ENCODE measurements around the gene BMPER. TPM values are rescaled to one million over a fixed set of nuclear protein-coding genes. Genes with fewer than 3 reads are reported as not detected.

BMPER gene
- total and polyA plus RNA-seq, 3 donors from 2014 or later = 1.7 to 2.8 (median 2.4) TPM

DNA sequence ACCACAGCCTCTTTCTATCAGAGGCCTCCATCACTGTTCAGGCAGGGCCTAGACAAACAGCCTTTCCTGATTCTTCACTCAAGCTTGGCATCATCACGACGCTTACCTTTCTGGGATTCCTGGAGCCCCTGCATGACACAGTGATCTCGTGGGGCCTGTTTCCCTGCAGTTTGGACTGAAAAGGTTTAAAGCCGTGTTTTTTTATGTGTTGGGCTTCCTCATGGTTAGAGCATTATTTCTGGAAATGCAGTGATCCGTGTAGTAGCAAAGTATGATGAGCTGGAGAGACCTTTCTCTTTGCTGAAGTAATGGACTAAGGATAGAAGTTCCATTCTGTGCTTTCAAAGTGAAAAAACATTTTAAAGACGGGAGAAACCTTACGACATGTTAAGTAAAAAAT, 169.1 kb downstream of the BMPER start:
- WGBS, 2 donors = 77 to 81% methylated on average over 7 of the region's 7 CpGs
- Histone ChIP-seq H3K27me3 (no peaks in the 10 kb centered on the region), H3K9me3 (no peaks in the 10 kb centered on the region), H3K4me1 (peaks cover 4% of the 10 kb centered on the region), H3K4me3 (no peak overlapping the region), H3K27ac (no peak overlapping the region), H3K36me3 (ENCODE audit: low read depth, missing control alignments) (no peaks in the 10 kb centered on the region)
- DNase-seq = no peak
- TF ChIP-seq, protein P1, sequence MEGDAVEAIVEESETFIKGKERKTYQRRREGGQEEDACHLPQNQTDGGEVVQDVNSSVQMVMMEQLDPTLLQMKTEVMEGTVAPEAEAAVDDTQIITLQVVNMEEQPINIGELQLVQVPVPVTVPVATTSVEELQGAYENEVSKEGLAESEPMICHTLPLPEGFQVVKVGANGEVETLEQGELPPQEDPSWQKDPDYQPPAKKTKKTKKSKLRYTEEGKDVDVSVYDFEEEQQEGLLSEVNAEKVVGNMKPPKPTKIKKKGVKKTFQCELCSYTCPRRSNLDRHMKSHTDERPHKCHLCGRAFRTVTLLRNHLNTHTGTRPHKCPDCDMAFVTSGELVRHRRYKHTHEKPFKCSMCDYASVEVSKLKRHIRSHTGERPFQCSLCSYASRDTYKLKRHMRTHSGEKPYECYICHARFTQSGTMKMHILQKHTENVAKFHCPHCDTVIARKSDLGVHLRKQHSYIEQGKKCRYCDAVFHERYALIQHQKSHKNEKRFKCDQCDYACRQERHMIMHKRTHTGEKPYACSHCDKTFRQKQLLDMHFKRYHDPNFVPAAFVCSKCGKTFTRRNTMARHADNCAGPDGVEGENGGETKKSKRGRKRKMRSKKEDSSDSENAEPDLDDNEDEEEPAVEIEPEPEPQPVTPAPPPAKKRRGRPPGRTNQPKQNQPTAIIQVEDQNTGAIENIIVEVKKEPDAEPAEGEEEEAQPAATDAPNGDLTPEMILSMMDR (IDR thresholded peaks at IDR 0.05) = no peak
- TF ChIP-seq POLR2A (IDR thresholded peaks at IDR 0.05) = no peak
- intact Hi-C loops (cut with DNase I; ENCODE audit: low total_unique reads) = no loop called here

DNA sequence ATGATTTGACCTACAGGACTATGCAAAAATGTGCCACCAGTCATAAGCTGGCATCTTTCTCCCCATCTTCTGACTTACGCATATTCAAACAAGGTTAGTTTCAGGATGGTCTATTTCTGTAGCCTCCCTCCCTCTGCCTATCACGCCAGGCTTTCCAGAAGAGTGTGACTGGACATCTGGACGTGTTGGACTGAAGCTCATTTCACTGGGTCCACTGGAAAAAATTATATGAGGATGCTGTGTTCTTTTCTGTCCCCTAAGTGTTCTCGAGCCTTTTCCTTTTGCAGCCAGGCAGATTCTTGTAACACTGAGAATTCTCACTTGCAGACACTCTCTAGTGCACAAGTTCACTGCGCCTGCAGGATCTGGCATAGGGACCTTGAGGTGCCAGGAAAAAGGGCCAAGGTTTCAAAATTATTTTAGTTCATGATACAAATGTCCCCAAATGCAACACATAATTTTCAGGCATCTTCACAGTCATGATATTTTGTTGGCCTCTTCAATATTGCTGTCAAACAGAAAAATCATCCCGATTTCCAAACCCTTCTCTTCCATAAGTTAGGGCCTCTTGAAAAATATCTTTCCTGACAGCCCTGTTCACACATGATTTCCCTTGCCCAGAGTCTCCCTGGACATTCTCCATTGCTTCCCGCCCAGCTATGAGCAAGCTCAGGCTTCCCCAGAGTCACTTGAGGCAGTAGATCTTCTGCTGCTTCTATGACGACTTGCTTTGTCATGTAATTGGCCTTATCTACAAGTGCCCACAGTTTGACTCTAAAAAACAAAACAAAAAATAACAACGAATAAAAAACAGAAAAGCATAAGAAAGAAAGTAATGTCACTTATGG, 170.4 kb downstream of the BMPER start:
- no peak for DNase-seq
- no peak for TF ChIP-seq POLR2A (IDR thresholded peaks at IDR 0.05)
- TF ChIP-seq, protein P1 (IDR thresholded peaks at IDR 0.05) = no peak
- intact Hi-C loops (cut with DNase I; ENCODE audit: low total_unique reads) = no loop called here

DNA sequence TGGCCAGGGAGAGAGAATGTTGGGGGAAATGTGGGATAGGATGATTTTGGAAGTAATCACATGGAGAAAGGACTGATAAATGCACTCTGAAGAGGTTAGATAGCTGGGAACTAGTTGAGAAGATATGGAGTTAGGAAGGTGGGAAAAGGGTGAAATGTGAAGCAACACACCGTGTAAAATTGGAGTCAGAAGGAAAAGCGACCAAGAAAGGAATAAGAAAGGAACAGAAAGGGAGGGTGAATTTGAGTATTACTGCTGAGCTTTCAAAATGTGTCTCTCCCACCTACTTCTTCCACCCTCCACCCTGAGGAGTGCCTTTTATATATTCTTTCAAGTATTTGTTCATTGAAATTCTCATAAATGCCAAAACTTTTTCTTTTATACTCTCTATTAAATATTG, 171.8 kb downstream of the BMPER start:
- no peak for DNase-seq

More for the DNA sequence above, 170.4 kb downstream of the BMPER start:
- Histone ChIP-seq H3K36me3 (ENCODE audit: low read depth, missing control alignments) (no peaks in the 10 kb centered on the region), H3K27me3 (no peaks in the 10 kb centered on the region), H3K9me3 (no peaks in the 10 kb centered on the region), H3K27ac (no peak overlapping the region), H3K4me1 (peaks cover 4% of the 10 kb centered on the region), H3K4me3 (no peak overlapping the region)
- WGBS, 2 donors = 59 to 65% methylated on average over 9 of the region's 9 CpGs

DNA sequence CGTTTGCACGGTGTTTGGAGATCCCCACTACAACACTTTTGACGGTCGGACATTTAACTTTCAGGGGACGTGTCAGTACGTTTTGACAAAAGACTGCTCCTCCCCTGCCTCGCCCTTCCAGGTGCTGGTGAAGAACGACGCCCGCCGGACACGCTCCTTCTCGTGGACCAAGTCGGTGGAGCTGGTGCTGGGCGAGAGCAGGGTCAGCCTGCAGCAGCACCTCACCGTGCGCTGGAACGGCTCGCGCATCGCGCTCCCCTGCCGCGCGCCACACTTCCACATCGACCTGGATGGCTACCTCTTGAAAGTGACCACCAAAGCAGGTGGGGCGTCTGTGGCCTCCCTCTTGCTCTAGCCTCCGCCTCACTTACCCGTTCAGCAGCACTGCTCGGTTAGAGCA, 173.5 kb downstream of the BMPER start:
- no peak for DNase-seq
- 72 to 84% methylated on average over 30 of the region's 30 CpGs for WGBS, 2 donors
- Histone ChIP-seq H3K4me1 (peaks cover 4% of the 10 kb centered on the region), H3K4me3 (peak overlapping the region in 1 of 2 donors; percentile 3), H3K36me3 (ENCODE audit: low read depth, missing control alignments) (no peaks in the 10 kb centered on the region), H3K9me3 (no peaks in the 10 kb centered on the region), H3K27me3 (no peaks in the 10 kb centered on the region), H3K27ac (no peak overlapping the region)
- TF ChIP-seq, protein P1 (IDR thresholded peaks at IDR 0.05) = no peak
- TF ChIP-seq POLR2A (IDR thresholded peaks at IDR 0.05) = no peak
- intact Hi-C loops (cut with DNase I; ENCODE audit: low total_unique reads) = no loop called here

More for the DNA sequence above, 171.8 kb downstream of the BMPER start:
- H3K9me3 ChIP-seq = no peaks in the 10 kb centered on the region
- intact Hi-C loops (cut with DNase I; ENCODE audit: low total_unique reads) = no loop called here
- H3K36me3 ChIP-seq (ENCODE audit: low read depth, missing control alignments) = no peaks in the 10 kb centered on the region
- no peak overlapping the region for H3K4me3 ChIP-seq
- H3K27me3 ChIP-seq = no peaks in the 10 kb centered on the region
- TF ChIP-seq, protein P1 (IDR thresholded peaks at IDR 0.05) = no peak
- TF ChIP-seq POLR2A (IDR thresholded peaks at IDR 0.05) = no peak
- 87 to 90% methylated on average over 2 of the region's 2 CpGs for WGBS, 2 donors
- peaks cover 4% of the 10 kb centered on the region for H3K4me1 ChIP-seq
- no peak overlapping the region for H3K27ac ChIP-seq

DNA sequence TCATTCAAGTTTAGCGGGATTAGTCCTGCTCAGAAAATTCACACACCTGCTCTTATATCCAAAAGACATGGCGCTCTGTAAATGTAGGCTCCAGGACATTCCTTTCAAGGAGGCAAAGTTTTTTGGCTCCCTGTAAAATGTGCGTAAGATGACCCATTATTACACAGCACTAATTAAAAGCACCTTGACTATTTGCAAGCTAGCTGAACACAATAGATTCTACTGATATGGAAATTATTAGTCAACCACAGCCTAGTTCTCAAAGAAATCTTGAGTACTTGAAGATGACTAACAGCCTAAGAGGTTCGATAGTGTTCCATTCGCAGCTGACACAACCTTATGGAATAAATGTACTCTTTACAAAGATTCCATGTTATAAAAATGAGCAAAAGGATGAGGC, 175.2 kb downstream of the BMPER start:
- H3K9me3 ChIP-seq = no peaks in the 10 kb centered on the region
- 94 to 95% methylated on average over 5 of the region's 5 CpGs for WGBS, 2 donors
- TF ChIP-seq, protein P1 (IDR thresholded peaks at IDR 0.05) = no peak
- TF ChIP-seq POLR2A (IDR thresholded peaks at IDR 0.05) = no peak
- H3K4me3 ChIP-seq = no peak overlapping the region
- no peak overlapping the region for H3K27ac ChIP-seq
- no peaks in the 10 kb centered on the region for H3K36me3 ChIP-seq (ENCODE audit: low read depth, missing control alignments)
- no peak for DNase-seq
- no peaks in the 10 kb centered on the region for H3K27me3 ChIP-seq
- intact Hi-C loops (cut with DNase I; ENCODE audit: low total_unique reads) = no loop called here
- peaks cover 4% of the 10 kb centered on the region for H3K4me1 ChIP-seq

All from testis (tissue), 3 donors.